ENCODE measurements around the gene ADAMTSL1. TPM values are rescaled to one million over a fixed set of nuclear protein-coding genes. Genes with fewer than 3 reads are reported as not detected.
"Not testable (repeated sequence)": the region's sequence is repeated elsewhere in the genome, so short reads cannot be mapped to it uniquely, and the experiment has no call there.

ADAMTSL1 gene
- total and polyA plus RNA-seq, 2 donors: 3.2 to 42.3 TPM

- H3K36me3 ChIP-seq (ENCODE audit: insufficient read depth): no peaks in the 10 kb centered on the region
- peaks cover 1% of the 10 kb centered on the region for H3K4me1 ChIP-seq (ENCODE audit: insufficient read depth)
- no peak overlapping the region for H3K4me3 ChIP-seq (ENCODE audit: low read depth, low read length)
- DNase-seq (ENCODE audit: extremely low spot score): no peak
- 96% methylated on average over 4 of the region's 4 CpGs for WGBS
- H3K27ac ChIP-seq (ENCODE audit: low read depth): no peak overlapping the region
Measured at GRCh38 chr9:18874069-18874468, 400.1 kb downstream of the ADAMTSL1 start.

DNA sequence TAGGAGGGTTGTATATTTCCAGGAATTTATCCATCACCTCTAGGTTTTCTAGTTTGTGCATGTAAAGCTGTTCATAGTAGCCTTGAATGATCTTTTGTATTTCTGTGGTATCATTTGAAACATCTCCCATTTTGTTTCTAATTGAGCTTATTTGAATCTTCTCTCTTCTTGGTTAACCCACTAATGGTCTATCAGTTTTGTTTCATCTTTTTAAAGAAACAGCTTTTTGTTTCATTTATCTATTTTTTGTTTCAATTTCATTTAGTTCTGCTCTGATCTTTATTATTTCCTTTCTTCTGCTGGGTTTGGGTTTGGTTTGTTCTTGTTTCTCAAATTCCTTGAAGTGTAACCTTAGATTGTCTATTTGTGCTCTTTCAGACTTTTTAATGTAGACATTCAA, 401.0 kb downstream of the ADAMTSL1 start:
- H3K4me1 ChIP-seq (ENCODE audit: insufficient read depth); H3K36me3 ChIP-seq (ENCODE audit: insufficient read depth); H3K4me3 ChIP-seq (ENCODE audit: low read depth, low read length); DNase-seq (ENCODE audit: extremely low spot score); H3K27ac ChIP-seq (ENCODE audit: low read depth): not testable (repeated sequence)

GRCh38 chr9:18877984-18878383, 404.0 kb downstream of the ADAMTSL1 start:
- DNase-seq (ENCODE audit: extremely low spot score): no peak
- H3K27ac ChIP-seq (ENCODE audit: low read depth): no peak overlapping the region
- WGBS: 81% methylated on average over 3 of the region's 3 CpGs
- H3K4me1 ChIP-seq (ENCODE audit: insufficient read depth): no peaks in the 10 kb centered on the region
- no peak overlapping the region for H3K4me3 ChIP-seq (ENCODE audit: low read depth, low read length)
- H3K36me3 ChIP-seq (ENCODE audit: insufficient read depth): peaks cover 4% of the 10 kb centered on the region

DNA sequence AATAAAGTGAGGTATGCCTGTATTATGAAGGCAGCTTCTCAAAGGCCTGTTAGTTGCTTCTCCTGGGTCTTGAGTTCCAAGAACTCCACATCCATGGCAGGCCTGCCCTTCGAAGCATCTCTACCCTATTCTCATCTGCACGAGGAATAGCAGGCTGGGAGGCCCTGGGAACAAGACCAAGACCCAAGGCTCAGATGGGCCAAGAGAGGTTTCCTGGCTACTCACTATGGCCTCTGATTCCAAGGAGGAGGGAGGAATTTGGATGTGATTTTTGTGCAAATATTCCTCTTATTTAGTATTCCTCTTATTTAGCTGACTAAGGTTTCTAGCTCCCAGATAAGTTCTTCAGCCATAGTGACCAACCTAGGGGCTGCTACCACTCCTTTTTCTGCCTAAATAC, 407.8 kb downstream of the ADAMTSL1 start:
- Histone ChIP-seq H3K4me3 (ENCODE audit: low read depth, low read length) (no peak overlapping the region), H3K27ac (ENCODE audit: low read depth) (no peak overlapping the region), H3K36me3 (ENCODE audit: insufficient read depth) (peaks cover 4% of the 10 kb centered on the region), H3K4me1 (ENCODE audit: insufficient read depth) (no peaks in the 10 kb centered on the region)
- DNase-seq (ENCODE audit: extremely low spot score): no peak
- WGBS: 77% methylated on average over 2 of the region's 2 CpGs

DNA sequence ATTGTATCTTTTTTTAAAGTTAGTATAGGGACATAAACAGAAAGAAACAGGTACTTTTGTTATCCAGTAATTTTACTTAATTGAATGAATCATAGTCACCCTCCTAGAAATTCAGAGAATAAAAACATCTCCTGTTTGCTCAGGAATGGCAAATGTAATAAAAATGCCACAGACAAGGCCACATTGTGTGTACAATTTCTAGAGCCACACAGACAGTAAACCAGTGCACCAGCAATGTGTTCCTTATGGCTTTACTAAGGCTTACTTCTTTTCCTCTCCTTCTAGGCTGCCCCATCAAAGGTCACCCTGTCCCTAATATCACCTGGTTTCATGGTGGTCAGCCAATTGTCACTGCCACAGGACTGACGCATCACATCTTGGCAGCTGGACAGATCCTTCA, 413.6 kb downstream of the ADAMTSL1 start:
- no peak overlapping the region for H3K4me3 ChIP-seq (ENCODE audit: low read depth, low read length)
- 100% methylated on average over 1 of the region's 1 CpG for whole genome bisulfite sequencing
- peaks cover 1% of the 10 kb centered on the region for H3K36me3 ChIP-seq (ENCODE audit: insufficient read depth)
- H3K4me1 ChIP-seq (ENCODE audit: insufficient read depth): no peaks in the 10 kb centered on the region
- no peak overlapping the region for H3K27ac ChIP-seq (ENCODE audit: low read depth)
- no peak for DNase-seq (ENCODE audit: extremely low spot score)

GRCh38 chr9:18888290-18888689, 414.3 kb downstream of the ADAMTSL1 start:
- no peak for DNase-seq (ENCODE audit: extremely low spot score)
- Histone ChIP-seq H3K4me3 (ENCODE audit: low read depth, low read length) (no peak overlapping the region), H3K27ac (ENCODE audit: low read depth) (no peak overlapping the region), H3K36me3 (ENCODE audit: insufficient read depth) (no peaks in the 10 kb centered on the region), H3K4me1 (ENCODE audit: insufficient read depth) (no peaks in the 10 kb centered on the region)
- 84% methylated on average over 1 of the region's 1 CpG for WGBS

DNA sequence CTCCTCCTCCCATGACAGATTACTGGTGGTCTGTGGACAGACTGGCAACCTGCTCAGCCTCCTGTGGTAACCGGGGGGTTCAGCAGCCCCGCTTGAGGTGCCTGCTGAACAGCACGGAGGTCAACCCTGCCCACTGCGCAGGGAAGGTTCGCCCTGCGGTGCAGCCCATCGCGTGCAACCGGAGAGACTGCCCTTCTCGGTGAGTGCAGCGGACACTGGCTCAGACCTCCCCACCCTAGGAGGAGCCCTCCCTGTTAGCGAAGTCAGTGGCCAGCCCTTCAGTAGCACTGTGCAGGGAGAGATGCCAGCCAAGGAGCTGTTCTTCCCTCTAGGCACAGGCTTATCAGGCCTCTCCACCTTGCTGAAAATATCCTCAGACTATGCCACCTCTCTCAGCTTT, 415.6 kb downstream of the ADAMTSL1 start:
- Histone ChIP-seq H3K27ac (ENCODE audit: low read depth) (no peak overlapping the region), H3K4me3 (ENCODE audit: low read depth, low read length) (no peak overlapping the region), H3K36me3 (ENCODE audit: insufficient read depth) (no peaks in the 10 kb centered on the region), H3K4me1 (ENCODE audit: insufficient read depth) (no peaks in the 10 kb centered on the region)
- 94% methylated on average over 12 of the region's 12 CpGs for WGBS
- DNase-seq (ENCODE audit: extremely low spot score): no peak

- Histone ChIP-seq H3K4me1 (ENCODE audit: insufficient read depth) (no peaks in the 10 kb centered on the region), H3K4me3 (ENCODE audit: low read depth, low read length) (no peak overlapping the region), H3K27ac (ENCODE audit: low read depth) (no peak overlapping the region), H3K36me3 (ENCODE audit: insufficient read depth) (no peaks in the 10 kb centered on the region)
- WGBS: 62% methylated on average over 4 of the region's 4 CpGs
- DNase-seq (ENCODE audit: extremely low spot score): no peak
Measured at GRCh38 chr9:18890372-18890771, 416.4 kb downstream of the ADAMTSL1 start.

GRCh38 chr9:18891946-18892670, 418.2 kb downstream of the ADAMTSL1 start:
- no peak overlapping the region for H3K27ac ChIP-seq (ENCODE audit: low read depth)
- H3K4me3 ChIP-seq (ENCODE audit: low read depth, low read length): no peak overlapping the region
- WGBS: 96% methylated on average over 5 of the region's 5 CpGs
- no peaks in the 10 kb centered on the region for H3K4me1 ChIP-seq (ENCODE audit: insufficient read depth)
- DNase-seq (ENCODE audit: extremely low spot score): no peak
- H3K36me3 ChIP-seq (ENCODE audit: insufficient read depth): no peaks in the 10 kb centered on the region

- Histone ChIP-seq H3K4me3 (ENCODE audit: low read depth, low read length) (no peak overlapping the region), H3K36me3 (ENCODE audit: insufficient read depth) (no peaks in the 10 kb centered on the region), H3K4me1 (ENCODE audit: insufficient read depth) (no peaks in the 10 kb centered on the region), H3K27ac (ENCODE audit: low read depth) (no peak overlapping the region)
- DNase-seq (ENCODE audit: extremely low spot score): no peak
- 88% methylated on average over 4 of the region's 4 CpGs for whole genome bisulfite sequencing
Measured at GRCh38 chr9:18893046-18893445, 419.1 kb downstream of the ADAMTSL1 start.

GRCh38 chr9:18893491-18893890, 419.5 kb downstream of the ADAMTSL1 start:
- Histone ChIP-seq H3K4me3 (ENCODE audit: low read depth, low read length) (no peak overlapping the region), H3K4me1 (ENCODE audit: insufficient read depth) (no peaks in the 10 kb centered on the region), H3K27ac (ENCODE audit: low read depth) (no peak overlapping the region), H3K36me3 (ENCODE audit: insufficient read depth) (no peaks in the 10 kb centered on the region)
- DNase-seq (ENCODE audit: extremely low spot score): no peak
- 96% methylated on average over 1 of the region's 1 CpG for WGBS

- no peaks in the 10 kb centered on the region for H3K36me3 ChIP-seq (ENCODE audit: insufficient read depth)
- DNase-seq (ENCODE audit: extremely low spot score): no peak
- H3K27ac ChIP-seq (ENCODE audit: low read depth): no peak overlapping the region
- H3K4me1 ChIP-seq (ENCODE audit: insufficient read depth): no peaks in the 10 kb centered on the region
- no peak overlapping the region for H3K4me3 ChIP-seq (ENCODE audit: low read depth, low read length)
Measured at GRCh38 chr9:18896004-18896403, 422.1 kb downstream of the ADAMTSL1 start.

DNA sequence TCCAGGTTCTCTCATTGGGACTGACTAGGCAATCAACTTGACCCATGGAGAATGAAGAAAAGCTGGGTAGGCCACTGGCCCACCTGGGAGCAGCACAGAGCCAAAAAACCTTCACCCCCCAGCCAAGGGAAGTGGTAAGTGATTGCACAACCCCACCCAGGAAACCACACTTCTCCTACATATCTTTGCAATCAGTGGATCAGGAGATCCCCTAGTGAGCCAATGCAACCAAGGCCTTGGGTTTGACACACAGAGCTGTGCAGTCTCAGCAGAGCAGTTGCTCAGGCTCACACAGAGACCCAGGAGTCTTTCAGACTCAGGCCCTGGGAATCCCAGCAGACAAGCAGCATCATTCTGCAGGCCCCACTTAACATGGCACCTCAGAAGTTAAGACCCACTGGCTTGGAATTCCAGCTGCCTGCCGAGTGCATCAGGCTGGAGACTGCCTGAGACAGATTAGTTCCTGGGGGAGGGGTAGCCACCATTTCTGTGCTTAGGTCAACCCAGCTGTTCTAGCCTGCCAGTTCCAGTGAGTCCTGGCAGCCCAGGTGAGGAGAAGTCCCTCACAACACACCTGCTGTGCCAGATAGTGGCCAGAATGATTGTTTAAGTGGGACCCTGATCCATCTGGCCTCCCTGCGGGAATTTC, 422.7 kb downstream of the ADAMTSL1 start:
- H3K27ac ChIP-seq (ENCODE audit: low read depth): no peak overlapping the region
- 93% methylated on average over 2 of the region's 2 CpGs for WGBS
- no peak for DNase-seq (ENCODE audit: extremely low spot score)
- no peaks in the 10 kb centered on the region for H3K36me3 ChIP-seq (ENCODE audit: insufficient read depth)
- no peaks in the 10 kb centered on the region for H3K4me1 ChIP-seq (ENCODE audit: insufficient read depth)
- no peak overlapping the region for H3K4me3 ChIP-seq (ENCODE audit: low read depth, low read length)

DNA sequence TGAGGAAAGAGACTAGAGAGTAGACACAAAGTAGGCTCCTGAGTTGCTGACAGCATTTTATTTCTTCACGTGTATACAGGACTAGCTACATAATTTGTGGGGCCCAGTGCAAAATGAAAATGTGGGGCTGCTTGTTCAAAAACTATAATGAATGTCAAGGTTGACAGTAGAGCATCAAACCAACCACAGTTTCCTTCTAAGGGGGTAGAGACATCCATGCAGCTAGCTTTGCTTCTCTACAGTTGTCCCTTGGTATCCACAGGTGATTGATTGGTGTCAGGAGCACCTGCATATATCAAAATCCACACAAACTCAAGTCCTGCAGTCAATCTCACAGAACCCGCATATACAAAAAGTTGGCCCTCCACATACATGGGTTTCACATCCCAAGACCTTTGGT, 429.5 kb downstream of the ADAMTSL1 start:
- 95% methylated on average over 2 of the region's 2 CpGs for WGBS
- Histone ChIP-seq H3K4me1 (ENCODE audit: insufficient read depth) (no peaks in the 10 kb centered on the region), H3K27ac (ENCODE audit: low read depth) (no peak overlapping the region), H3K36me3 (ENCODE audit: insufficient read depth) (no peaks in the 10 kb centered on the region), H3K4me3 (ENCODE audit: low read depth, low read length) (no peak overlapping the region)
- no peak for DNase-seq (ENCODE audit: extremely low spot score)

All from urinary bladder (tissue), 4 donors.